Activated naive CD8-positive, alpha-beta T cell treated with anti-CD3 and anti-CD28 coated beads for 36 hours (primary cell): ENCODE measurements around the gene CPN1. TPM values are rescaled to one million over a fixed set of nuclear protein-coding genes. Genes with fewer than 3 reads are reported as not detected.
"Not testable (repeated sequence)": the region's sequence is repeated elsewhere in the genome, so short reads cannot be mapped to it uniquely, and the experiment has no call there.

Experiments used
- DNase-seq: peaks from one replicate; pipeline ENCODE4 v3.0.0; 2021
- H3K27ac Mint-ChIP-seq: one replicate; pipeline ENCODE4 v1.8.0; 2022; ENCODE audit warnings: mild to moderate bottlenecking, moderate library complexity, mixed read lengths
- H3K27me3 Mint-ChIP-seq: one replicate; pipeline ENCODE4 v1.8.0; 2022; ENCODE audit warnings: mild to moderate bottlenecking, mixed read lengths
- H3K36me3 Mint-ChIP-seq: one replicate; pipeline ENCODE4 v1.8.0; 2021; ENCODE audit warnings: mild to moderate bottlenecking, mixed read lengths
- H3K4me1 Mint-ChIP-seq: one replicate; pipeline ENCODE4 v1.8.0; 2021; ENCODE audit warnings: mixed read lengths
- H3K4me3 Mint-ChIP-seq: one replicate; pipeline ENCODE4 v1.8.0; 2022; ENCODE audit warnings: mild to moderate bottlenecking, moderate library complexity, mixed read lengths
- H3K9me3 Mint-ChIP-seq: one replicate; pipeline ENCODE4 v1.8.0; 2022; ENCODE audit warnings: mixed read lengths
- total RNA-seq, 2 experiments: library from RNA; stranded (reverse); gene quantifications; one replicate each; pipeline ENCODE4 v1.2.3, GENCODE V29; 2021

CPN1 gene
- total RNA-seq = not detected

GRCh38 chr10:100081075-100082001, at the start of gene CPN1:
Gene CPN1 (minus strand): TSS chr10:100081869. CDS start chr10:100081625, 244 bp downstream.
- Mint-ChIP-seq H3K4me1 (no peaks in the 10 kb centered on the region), H3K4me3 (no peak within 1 kb of the TSS), H3K36me3 (no peaks in the 10 kb centered on the region), H3K27ac (no peak within 1 kb of the TSS), H3K9me3 (no peaks in the 10 kb centered on the region), H3K27me3 (peaks cover 19% of the 10 kb centered on the region)
- no peak for DNase-seq

GRCh38 chr10:100130831-100131230, 49.2 kb upstream of the CPN1 start:
- Mint-ChIP-seq H3K27ac (no peak overlapping the region), H3K4me1 (no peaks in the 10 kb centered on the region), H3K4me3 (no peak overlapping the region), H3K27me3 (peaks cover 4% of the 10 kb centered on the region), H3K9me3 (peaks cover 9% of the 10 kb centered on the region), H3K36me3 (peaks cover 3% of the 10 kb centered on the region)
- DNase-seq = no peak

- Mint-ChIP-seq H3K4me1 (no peaks in the 10 kb centered on the region), H3K27me3 (peaks cover 4% of the 10 kb centered on the region), H3K9me3 (peaks cover 3% of the 10 kb centered on the region), H3K36me3 (no peaks in the 10 kb centered on the region), H3K4me3 (no peak overlapping the region), H3K27ac (no peak overlapping the region)
- no peak for DNase-seq
Observed at GRCh38 chr10:100129424-100129823, 47.8 kb upstream of the CPN1 start.

GRCh38 chr10:100128951-100129350, 47.3 kb upstream of the CPN1 start:
- peaks cover 4% of the 10 kb centered on the region for H3K27me3 Mint-ChIP-seq
- H3K9me3 Mint-ChIP-seq = peaks cover 2% of the 10 kb centered on the region
- H3K4me1 Mint-ChIP-seq = no peaks in the 10 kb centered on the region
- H3K4me3 Mint-ChIP-seq = no peak overlapping the region
- H3K36me3 Mint-ChIP-seq = no peaks in the 10 kb centered on the region
- no peak for DNase-seq
- H3K27ac Mint-ChIP-seq = no peak overlapping the region

- not testable (repeated sequence) for H3K27ac Mint-ChIP-seq, H3K9me3 Mint-ChIP-seq, H3K4me3 Mint-ChIP-seq, DNase-seq, H3K27me3 Mint-ChIP-seq, H3K36me3 Mint-ChIP-seq, H3K4me1 Mint-ChIP-seq
Observed at GRCh38 chr10:100125335-100125734, 43.7 kb upstream of the CPN1 start.

GRCh38 chr10:100124097-100124496, 42.4 kb upstream of the CPN1 start:
- Mint-ChIP-seq H3K27ac (no peak overlapping the region), H3K27me3 (peaks cover 4% of the 10 kb centered on the region), H3K36me3 (no peaks in the 10 kb centered on the region), H3K9me3 (no peaks in the 10 kb centered on the region), H3K4me3 (no peak overlapping the region), H3K4me1 (peaks cover 7% of the 10 kb centered on the region)
- no peak for DNase-seq

GRCh38 chr10:100122780-100123179, 41.1 kb upstream of the CPN1 start:
- Mint-ChIP-seq H3K27me3 (peaks cover 4% of the 10 kb centered on the region), H3K9me3 (no peaks in the 10 kb centered on the region), H3K36me3 (no peaks in the 10 kb centered on the region), H3K4me3 (no peak overlapping the region), H3K27ac (no peak overlapping the region), H3K4me1 (peaks cover 7% of the 10 kb centered on the region)
- no peak for DNase-seq

GRCh38 chr10:100120550-100120949, 38.9 kb upstream of the CPN1 start:
- Mint-ChIP-seq H3K27me3 (peaks cover 17% of the 10 kb centered on the region), H3K9me3 (no peaks in the 10 kb centered on the region), H3K4me1 (peaks cover 7% of the 10 kb centered on the region), H3K27ac (no peak overlapping the region), H3K4me3 (no peak overlapping the region), H3K36me3 (no peaks in the 10 kb centered on the region)
- no peak for DNase-seq

- Mint-ChIP-seq H3K36me3 (no peaks in the 10 kb centered on the region), H3K27me3 (peaks cover 23% of the 10 kb centered on the region), H3K27ac (no peak overlapping the region), H3K4me3 (no peak overlapping the region), H3K9me3 (no peaks in the 10 kb centered on the region), H3K4me1 (peaks cover 7% of the 10 kb centered on the region)
- DNase-seq = no peak
Observed at GRCh38 chr10:100119726-100120125, 38.1 kb upstream of the CPN1 start.

GRCh38 chr10:100114976-100115770, 33.5 kb upstream of the CPN1 start:
- H3K27ac Mint-ChIP-seq = no peak overlapping the region
- DNase-seq = no peak
- no peaks in the 10 kb centered on the region for H3K36me3 Mint-ChIP-seq
- H3K27me3 Mint-ChIP-seq = peaks cover 29% of the 10 kb centered on the region
- H3K4me3 Mint-ChIP-seq = no peak overlapping the region
- H3K4me1 Mint-ChIP-seq = no peaks in the 10 kb centered on the region
- H3K9me3 Mint-ChIP-seq = no peaks in the 10 kb centered on the region

- no peaks in the 10 kb centered on the region for H3K36me3 Mint-ChIP-seq
Observed at GRCh38 chr10:100114460-100114859, 32.8 kb upstream of the CPN1 start.

GRCh38 chr10:100109670-100110069, 28.0 kb upstream of the CPN1 start:
- Mint-ChIP-seq H3K4me3 (no peak overlapping the region), H3K4me1 (no peaks in the 10 kb centered on the region), H3K9me3 (no peaks in the 10 kb centered on the region), H3K27ac (no peak overlapping the region), H3K27me3 (peaks cover 21% of the 10 kb centered on the region), H3K36me3 (no peaks in the 10 kb centered on the region)
- no peak for DNase-seq

More at GRCh38 chr10:100114460-100114859, 32.8 kb upstream of the CPN1 start:
- Mint-ChIP-seq H3K9me3 (no peaks in the 10 kb centered on the region), H3K4me1 (no peaks in the 10 kb centered on the region), H3K27me3 (peaks cover 29% of the 10 kb centered on the region), H3K27ac (no peak overlapping the region), H3K4me3 (no peak overlapping the region)
- DNase-seq = no peak

GRCh38 chr10:100106865-100107264, 25.2 kb upstream of the CPN1 start:
- Mint-ChIP-seq H3K4me3 (no peak overlapping the region), H3K27me3 (peaks cover 23% of the 10 kb centered on the region), H3K4me1 (no peaks in the 10 kb centered on the region), H3K27ac (no peak overlapping the region), H3K9me3 (peaks cover 6% of the 10 kb centered on the region), H3K36me3 (no peaks in the 10 kb centered on the region)
- DNase-seq = no peak

- no peak overlapping the region for H3K27ac Mint-ChIP-seq
- H3K27me3 Mint-ChIP-seq = peaks cover 35% of the 10 kb centered on the region
- H3K4me1 Mint-ChIP-seq = no peaks in the 10 kb centered on the region
Observed at GRCh38 chr10:100104300-100104699, 22.6 kb upstream of the CPN1 start.

GRCh38 chr10:100103581-100103980, 21.9 kb upstream of the CPN1 start:
- Mint-ChIP-seq H3K4me1 (no peaks in the 10 kb centered on the region), H3K27ac (no peak overlapping the region), H3K9me3 (peaks cover 6% of the 10 kb centered on the region), H3K36me3 (no peaks in the 10 kb centered on the region), H3K27me3 (peaks cover 30% of the 10 kb centered on the region), H3K4me3 (no peak overlapping the region)
- DNase-seq = no peak

More at GRCh38 chr10:100104300-100104699, 22.6 kb upstream of the CPN1 start:
- Mint-ChIP-seq H3K9me3 (peaks cover 6% of the 10 kb centered on the region), H3K36me3 (no peaks in the 10 kb centered on the region), H3K4me3 (no peak overlapping the region)
- DNase-seq = no peak
